GM12878 (cell line): ENCODE results near the gene OR52E1. TPM values are rescaled to one million over a fixed set of nuclear protein-coding genes. Genes with fewer than 3 reads are reported as not detected.

ENCODE experiments used
- ATAC-seq: fragments of 200-7000 bp; cut with Tn5 transposase; 3 replicates; pipeline ENCODE4 v1.9.1; 2020; ENCODE audit warnings: mild to moderate bottlenecking, moderate library complexity
- Bru-seq: library from RNA; stranded (reverse); fragments of 400-500 nt; gene quantifications from one replicate; lab custom pipeline; 2021; lab: Mats Ljungman, UMichigan
- BruChase-seq, 2 experiments: library from RNA; stranded (reverse); fragments of 400-500 nt; gene quantifications; one replicate each; lab custom pipeline; 2021; lab: Mats Ljungman, UMichigan
- BruUV-seq: library from RNA; stranded (reverse); fragments of 400-500 nt; replicated peaks from 2 replicates; lab custom pipeline; 2021; lab: Mats Ljungman, UMichigan
- CTCF ChIA-PET: fragments of 300-600 bp; sonication (Branson Sonifier 250); formaldehyde crosslinking; extraction: SDS; loops from one replicate; lab custom pipeline; 2021; ENCODE audit warnings: inconsistent platforms; lab: Yijun Ruan, JAX
- POLR2A ChIA-PET: fragments of 350-600 bp; formaldehyde crosslinking; extraction: SDS; loops from one replicate; lab custom pipeline; 2021; ENCODE audit warnings: inconsistent platforms; lab: Charles Lee
- RAD21 ChIA-PET: fragments of 300-600 bp; sonication (Branson Sonifier 250); formaldehyde crosslinking; loops from one replicate; lab custom pipeline; 2023; ENCODE audit warnings: antibody characterized with exemption; ENCODE audit not compliant: unreplicated experiment; lab: Charles Lee
- SMC1A ChIA-PET: fragments of 300-600 bp; sonication (Branson Sonifier 250); formaldehyde crosslinking; loops from one replicate; lab custom pipeline; 2023; ENCODE audit not compliant: unreplicated experiment, uncharacterized antibody; lab: Charles Lee
- DNase-seq: peaks from one replicate; pipeline ENCODE4 v3.0.0-alpha.2; 2011; ENCODE audit warnings: low read depth, low spot score
- FAIRE-seq: peaks from 3 replicates; lab custom pipeline; 2011; peaks lifted over from hg19 to GRCh38; lab: Jason Lieb, UNC
- H2AFZ ChIP-seq: 2 replicates; pipeline ENCODE4 v1.6.0; 2011; ENCODE audit warnings: low read depth, low read length, control low read depth; ENCODE audit not compliant: control insufficient read depth
- H3K27ac ChIP-seq: 2 replicates; pipeline ENCODE4 v1.5.1; 2011; ENCODE audit warnings: control low read depth; ENCODE audit not compliant: control insufficient read depth, insufficient read depth
- H3K27me3 ChIP-seq, 2 experiments: replicated peaks in 1 of 2; 2 replicates each; pipeline versions ENCODE4 v1.6.0 to v1.6.1; 2011; ENCODE audit warnings: low read length in 1 of 2; ENCODE audit not compliant: control insufficient read depth in 2 of 2, insufficient read depth in 2 of 2
- H3K36me3 ChIP-seq, 2 experiments: 2 replicates each; pipeline ENCODE4 v1.5.1; 2011; ENCODE audit warnings: low read length in 1 of 2; ENCODE audit not compliant: control insufficient read depth in 2 of 2, insufficient read depth in 2 of 2
- H3K4me1 ChIP-seq: 2 replicates; pipeline ENCODE4 v1.6.1; 2011; ENCODE audit warnings: mild to moderate bottlenecking, low read length, moderate library complexity, mixed read lengths; ENCODE audit not compliant: control insufficient read depth, insufficient read depth
- H3K4me2 ChIP-seq: 2 replicates; pipeline ENCODE4 v1.6.0; 2011; ENCODE audit warnings: control low read depth; ENCODE audit not compliant: control insufficient read depth, insufficient read depth
- H3K4me3 ChIP-seq: fragments of 200-600 bp; sonication (generic); 2 replicates; pipeline ENCODE4 v1.5.1; 2016
- H3K79me2 ChIP-seq: 2 replicates; pipeline ENCODE4 v1.6.0; 2011; ENCODE audit warnings: low read length; ENCODE audit not compliant: control insufficient read depth, insufficient read depth
- H3K9ac ChIP-seq: 2 replicates; pipeline ENCODE4 v1.8.0; 2011; ENCODE audit warnings: low read length, control low read depth, mixed read lengths; ENCODE audit not compliant: control insufficient read depth, insufficient read depth
- H3K9me3 ChIP-seq: replicated peaks from 3 replicates; pipeline ENCODE4 v1.5.1; 2011; ENCODE audit warnings: mild to moderate bottlenecking, low read length; ENCODE audit not compliant: control insufficient read depth, insufficient read depth
- H4K20me1 ChIP-seq: 2 replicates; pipeline ENCODE4 v1.6.0; 2011; ENCODE audit not compliant: control insufficient read depth, insufficient read depth
- GATAD2B ChIP-seq: fragments of 450-650 bp; conservative IDR thresholded peaks from 2 replicates; pipeline ENCODE4 v1.6.1; 2017; ENCODE audit warnings: low read depth, mild to moderate bottlenecking, moderate library complexity
- JUNB ChIP-seq: IDR thresholded peaks from 2 replicates; pipeline ENCODE4 v1.6.1; 2016; ENCODE audit warnings: antibody characterized with exemption, mild to moderate bottlenecking
- KAT2A ChIP-seq: conservative IDR thresholded peaks from 2 replicates; pipeline ENCODE4 v1.6.1; 2011; ENCODE audit warnings: low read depth, low read length; ENCODE audit not compliant: control insufficient read depth
- NBN ChIP-seq: fragments of 450-650 bp; IDR thresholded peaks from 2 replicates; pipeline ENCODE4 v1.6.1; 2016
- NFYB ChIP-seq: IDR thresholded peaks from 2 replicates; pipeline ENCODE4 v1.6.1; 2011; ENCODE audit warnings: low read depth, mild to moderate bottlenecking, low read length, improper control_type of control experiment, moderate library complexity; ENCODE audit not compliant: insufficient read depth
- NR2C2 ChIP-seq: IDR thresholded peaks from 2 replicates; pipeline ENCODE4 v1.6.1; 2011; ENCODE audit warnings: borderline replicate concordance, low read depth; ENCODE audit not compliant: control insufficient read depth, insufficient read length
- RAD21 ChIP-seq: IDR thresholded peaks from 2 replicates; pipeline ENCODE4 v1.6.1; 2011; ENCODE audit warnings: mild to moderate bottlenecking, low read depth, low read length, moderate library complexity; ENCODE audit not compliant: insufficient read depth
- RB1 ChIP-seq: fragments of 450-650 bp; formaldehyde crosslinking; IDR thresholded peaks from 2 replicates; pipeline ENCODE4 v1.6.1; 2017; ENCODE audit warnings: mild to moderate bottlenecking, borderline replicate concordance
- SMC3 ChIP-seq: IDR thresholded peaks from 2 replicates; pipeline ENCODE4 v1.6.1; 2011; ENCODE audit warnings: low read length, improper control_type of control experiment, borderline replicate concordance
- SPI1 ChIP-seq: IDR thresholded peaks from 2 replicates; pipeline ENCODE4 v1.6.1; 2011; ENCODE audit warnings: low read depth, mild to moderate bottlenecking, low read length, moderate library complexity, borderline replicate concordance; ENCODE audit not compliant: insufficient read depth
- SRF ChIP-seq, 2 experiments: IDR thresholded peaks; 2 replicates each; pipeline ENCODE4 v1.6.1; 2011; ENCODE audit warnings: low read depth in 2 of 2, low read length in 2 of 2, mild to moderate bottlenecking in 1 of 2, moderate library complexity in 1 of 2
- TARDBP ChIP-seq: IDR thresholded peaks from 2 replicates; pipeline ENCODE4 v1.6.1; 2016; ENCODE audit warnings: borderline replicate concordance
- TBL1XR1 ChIP-seq: IDR thresholded peaks from 2 replicates; pipeline ENCODE4 v1.6.1; 2012; ENCODE audit warnings: low read depth, low read length, improper control_type of control experiment
- TCF3 ChIP-seq: IDR thresholded peaks from 2 replicates; pipeline ENCODE4 v1.6.1; 2012; ENCODE audit warnings: low read depth, mild to moderate bottlenecking, low read length, borderline replicate concordance; ENCODE audit not compliant: insufficient read depth
- YY1 ChIP-seq: IDR thresholded peaks from 2 replicates; pipeline ENCODE4 v1.6.1; 2011; ENCODE audit warnings: low read depth, mild to moderate bottlenecking, low read length
- WGBS: methylation state at CpG from one replicate; pipeline ENCODE4 v1.1.6; 2016; ENCODE audit warnings: low lambda C conversion rate; ENCODE audit not compliant: insufficient replicate concordance, insufficient coverage; ENCODE audit errors: missing lambda C conversion rate; 5-methylcytosine and 5-hydroxymethylcytosine counted together
- in situ Hi-C: fragments of 300-500 bp; cut with MboI; formaldehyde crosslinking; loops from 9 replicates; pipeline ENCODE4 v1.14.3; 2018; ENCODE audit warnings: mixed read lengths
- intact Hi-C: fragments of 100-400 bp; cut with micrococcal nuclease; formaldehyde crosslinking; loops from one replicate; pipeline ENCODE4 v1.14.2; 2022; ENCODE audit not compliant: unreplicated experiment
- long read RNA-seq, 2 experiments: library from polyadenylated mRNA; unstranded; transcript quantifications; one replicate each; pipeline ENCODE4 v2.0.0, GENCODE V29; 2019 to 2020
- polyA minus RNA-seq, 3 experiments: library from RNA; depleted of rRNA, polyadenylated mRNA; stranded (reverse); fragments of >200 nt; gene quantifications; 2 replicates each; pipeline ENCODE4 v1.2.3, GENCODE V29; 2011
- polyA plus RNA-seq, 11 experiments: library from polyadenylated mRNA; depleted of rRNA in 4 of 11; unstranded in 6 of 11; stranded (reverse) in 5 of 11; fragments of >200 nt; fragmentation: Nextera tagmentation in 4 of 11; fragmentation: Illumina TruSeq in 1 of 11; extraction: Ambion mirVana in 4 of 11; extraction: Trizol in 1 of 11; gene quantifications; 1 replicate in 1 of 11; 2 replicates in 10 of 11; pipeline versions ENCODE4 v1.2.1 to v1.2.3, GENCODE V29; 2011 to 2016; ENCODE audit warnings: inconsistent platforms in 2 of 11, missing spikeins in 2 of 11, low read depth in 1 of 11
- total RNA-seq, 4 experiments: library from RNA; depleted of rRNA in 3 of 4; stranded (reverse); fragments of >200 nt in 3 of 4; fragmentation: Illumina TruSeq in 1 of 4; extraction: Trizol in 1 of 4; gene quantifications; 2 replicates each; pipeline versions ENCODE4 v1.2.1 to v1.2.3, GENCODE V29; 2013 to 2021
- TF ChIP-seq, protein P1 (sequence below): fragments of 450-650 bp; IDR thresholded peaks from 2 replicates; pipeline ENCODE4 v1.6.1; 2017; ENCODE audit warnings: borderline replicate concordance

OR52E1 gene
- not detected in 2 replicates for total RNA-seq (2013; cell fraction: nucleolus; rRNA removed)
- total RNA-seq (2014; rRNA removed), result not detected in 2 replicates
- total RNA-seq (2014; rRNA removed; fragmentation: Illumina TruSeq; extraction: Trizol), result not detected in 2 replicates
- total RNA-seq (2021), result not detected in 2 replicates
- not detected for polyA plus RNA-seq (2011; ENCODE audit: low read depth)
- polyA plus RNA-seq (2011; rRNA removed), result not detected in 2 replicates
- polyA plus RNA-seq (2011; cell fraction: cytosol; rRNA removed), result not detected in 2 replicates
- not detected in 2 replicates for polyA plus RNA-seq (2011; cell fraction: nucleus; rRNA removed)
- not detected in 2 replicates for polyA plus RNA-seq (2012)
- polyA plus RNA-seq (2014; fragmentation: Illumina TruSeq; extraction: Trizol), result not detected in 2 replicates
- not detected for polyA plus RNA-seq (2014; fragmentation: Nextera tagmentation; extraction: Ambion mirVana)
- not detected in 2 replicates for polyA plus RNA-seq (2014; rRNA removed)
- polyA plus RNA-seq (2016; fragmentation: Nextera tagmentation; extraction: Ambion mirVana), result not detected
- not detected in 2 replicates for polyA minus RNA-seq (2011; rRNA and poly(A)+ RNA removed)
- not detected in 2 replicates for polyA minus RNA-seq (2011; cell fraction: cytosol; rRNA and poly(A)+ RNA removed)
- not detected in 2 replicates for polyA minus RNA-seq (2011; cell fraction: nucleus; rRNA and poly(A)+ RNA removed)
- Bru-seq, nascent RNA, result not detected
- BruChase-seq, experiment 1, labeled RNA remaining after a 6-hour chase, result not detected
- BruChase-seq, experiment 2, labeled RNA remaining after a 2-hour chase, result not detected
- long read RNA-seq, experiment 1, result 0 reads
- long read RNA-seq, experiment 2, result 0 reads

- no peak within 1 kb of the TSS for H3K4me3 ChIP-seq
- no peaks in the 10 kb centered on the region for H3K36me3 ChIP-seq
- no peaks in the 10 kb centered on the region for H3K27me3 ChIP-seq
- H4K20me1 ChIP-seq, result no peaks in the 10 kb centered on the region
- ChIA-PET CTCF (no interaction called here), POLR2A (no interaction called here), RAD21 (no interaction called here), SMC1A (no interaction called here)
- WGBS, result 3% methylated on average over 3 of the region's 3 CpGs
- no peak within 1 kb of the TSS for H2AFZ ChIP-seq
- ATAC-seq (no peak), DNase-seq (no peak), FAIRE-seq (no peak)
- TF ChIP-seq NBN (no peak), JUNB (no peak), NFYB (no peak), RB1 (no peak), TARDBP (no peak), KAT2A (no peak), YY1 (no peak), TBL1XR1 (no peak), RAD21 (no peak), NR2C2 (no peak), TCF3 (no peak), GATAD2B (no peak), SMC3 (no peak), SPI1 (no peak), SRF (IDR thresholded peaks at IDR 0.05; ENCODE audit: low read depth in 2 of 2, low read length in 2 of 2) (no peak)
- TF ChIP-seq, protein P1, sequence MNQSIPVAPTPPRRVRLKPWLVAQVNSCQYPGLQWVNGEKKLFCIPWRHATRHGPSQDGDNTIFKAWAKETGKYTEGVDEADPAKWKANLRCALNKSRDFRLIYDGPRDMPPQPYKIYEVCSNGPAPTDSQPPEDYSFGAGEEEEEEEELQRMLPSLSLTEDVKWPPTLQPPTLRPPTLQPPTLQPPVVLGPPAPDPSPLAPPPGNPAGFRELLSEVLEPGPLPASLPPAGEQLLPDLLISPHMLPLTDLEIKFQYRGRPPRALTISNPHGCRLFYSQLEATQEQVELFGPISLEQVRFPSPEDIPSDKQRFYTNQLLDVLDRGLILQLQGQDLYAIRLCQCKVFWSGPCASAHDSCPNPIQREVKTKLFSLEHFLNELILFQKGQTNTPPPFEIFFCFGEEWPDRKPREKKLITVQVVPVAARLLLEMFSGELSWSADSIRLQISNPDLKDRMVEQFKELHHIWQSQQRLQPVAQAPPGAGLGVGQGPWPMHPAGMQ, result no peak
- no peak within 1 kb of the TSS for H3K4me2 ChIP-seq
- H3K9ac ChIP-seq, result no peak within 1 kb of the TSS
- H3K4me1 ChIP-seq, result no peaks in the 10 kb centered on the region
- intact Hi-C loops, result no loop called here
- BruUV-seq, result no TSS peak
- no peaks in the 10 kb centered on the region for H3K79me2 ChIP-seq
- no peak within 1 kb of the TSS for H3K27ac ChIP-seq
- no peaks in the 10 kb centered on the region for H3K9me3 ChIP-seq
- in situ Hi-C loops, result no loop called here
Observed at GRCh38 chr11:5069272-5069671, at the start of gene OR52E1. Gene OR52E1, plus strand, starts transcription at chr11:5069572.
